GM19455 (cell line): ENCODE measurements around the gene EIF4E.
A peak's percentile ranks its signal among the peaks of the same experiment; 100 is the strongest.
"Not testable (repeated sequence)": the region's sequence is repeated elsewhere in the genome, so short reads cannot be mapped to it uniquely, and the experiment has no call there.

Source experiments
- ATAC-seq: cut with Tn5 transposase; IDR thresholded peaks from one replicate; pipeline ENCODE4 v1.9.1; 2021; ENCODE audit not compliant: unreplicated experiment

EIF4E gene

DNA sequence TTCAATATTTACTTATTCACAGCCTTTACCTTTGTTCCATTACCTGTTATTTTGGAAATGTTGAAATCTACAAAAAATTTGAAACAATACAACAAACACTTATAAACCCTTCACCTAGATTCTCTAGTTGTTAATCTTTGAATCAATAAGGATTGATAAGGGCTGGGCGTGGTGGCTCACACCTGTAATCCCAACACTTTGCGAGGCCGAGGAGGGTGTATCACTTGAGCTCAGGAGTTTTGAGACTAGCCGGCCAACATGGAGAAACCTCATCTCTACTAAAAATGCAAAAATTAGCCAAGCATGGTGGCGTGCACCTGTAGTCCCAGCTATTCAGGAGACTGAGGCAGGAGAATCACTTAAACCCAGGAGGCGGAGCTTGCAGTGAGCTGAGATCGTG is 5.9 kb upstream of the EIF4E start:
- not testable (repeated sequence) for ATAC-seq

DNA sequence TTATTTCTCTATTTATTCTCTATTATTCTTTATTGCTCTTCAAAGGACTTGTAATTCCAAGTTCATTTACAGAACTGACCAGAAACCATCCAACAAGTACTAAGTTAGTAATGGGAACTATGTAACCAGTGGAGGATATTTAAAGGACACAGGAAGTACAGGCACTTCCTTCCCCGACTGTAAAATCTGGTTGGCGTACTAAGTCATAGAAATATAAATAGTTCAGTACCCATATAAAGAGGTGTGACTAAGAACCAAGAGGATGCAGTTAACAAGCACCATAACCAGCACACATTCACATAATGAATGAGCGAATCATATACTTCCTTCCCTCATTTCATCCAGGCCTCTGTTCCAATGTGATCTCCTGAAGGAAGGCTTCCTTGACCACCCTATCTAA is 3.6 kb upstream of the EIF4E start:
- ATAC-seq, result no peak

DNA sequence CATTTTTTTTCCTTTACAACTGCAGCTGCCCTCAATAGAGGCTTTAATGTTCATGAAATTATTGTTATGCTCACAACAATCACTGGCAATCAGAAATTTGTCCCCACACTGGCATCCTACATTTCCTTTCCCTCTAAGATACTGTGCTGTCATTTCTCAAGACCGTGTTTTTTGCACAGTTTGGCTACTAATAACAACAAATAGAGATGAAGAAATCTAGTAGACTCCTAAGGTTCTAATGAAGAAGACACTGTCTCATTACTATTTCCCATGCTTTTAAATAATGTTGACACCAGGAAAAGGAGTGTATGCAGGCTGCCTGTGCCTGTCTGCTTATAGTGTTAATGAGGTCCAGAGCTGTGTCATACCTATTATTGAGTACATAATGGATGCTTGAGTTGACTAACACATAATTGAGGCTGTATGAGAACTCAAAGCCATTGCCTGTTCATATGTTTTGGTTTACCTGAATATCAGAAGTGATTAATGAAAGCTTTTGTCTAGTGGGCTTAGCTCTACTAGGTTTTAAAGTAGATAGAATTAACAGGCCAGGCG is 1.5 kb upstream of the EIF4E start:
- no peak for ATAC-seq

DNA sequence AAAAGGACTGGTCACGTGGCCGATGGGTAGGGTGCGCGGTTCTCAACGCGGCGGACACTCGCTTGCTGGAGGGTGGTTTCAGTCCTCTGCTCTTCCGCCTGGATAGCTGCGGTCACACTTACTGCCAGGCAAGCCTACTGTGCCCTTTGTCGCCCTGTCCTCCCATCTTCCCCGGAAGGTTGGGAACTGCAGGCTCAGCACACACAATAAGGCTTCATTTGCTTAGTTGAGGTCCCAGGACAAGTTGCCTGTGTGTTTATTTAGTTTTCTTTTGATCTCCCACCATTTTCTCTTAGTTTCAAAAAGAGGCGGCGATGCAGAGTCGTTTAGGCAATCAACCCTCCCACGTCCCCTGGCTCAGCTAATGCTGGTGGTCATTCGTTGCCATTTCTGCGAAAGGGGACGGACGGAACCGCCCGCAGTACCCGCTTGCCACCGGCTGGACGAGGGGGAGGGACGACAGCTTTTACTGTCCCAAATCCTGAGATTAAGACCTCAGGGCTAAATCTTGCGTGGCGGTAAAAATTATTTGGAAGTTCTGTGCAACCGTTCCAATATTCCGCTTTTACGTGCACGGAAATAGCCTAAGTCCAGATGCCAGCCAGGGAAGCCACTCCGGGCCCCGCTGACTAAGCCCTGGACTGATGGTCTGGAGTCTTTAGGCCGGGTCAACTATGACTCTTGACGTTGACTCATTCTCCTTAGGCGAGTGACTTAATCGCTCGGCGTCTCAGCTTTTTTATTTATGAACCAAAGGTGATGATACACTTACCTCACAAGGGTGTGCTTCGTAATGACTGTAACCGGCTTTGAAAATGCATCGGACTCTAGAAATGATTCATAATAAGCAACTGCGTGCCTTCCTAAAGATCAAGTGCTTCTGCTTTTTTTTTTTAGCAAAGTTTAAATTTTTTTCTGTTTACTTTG is 671 bp upstream of the EIF4E start:
- peak; percentile 41 for ATAC-seq

DNA sequence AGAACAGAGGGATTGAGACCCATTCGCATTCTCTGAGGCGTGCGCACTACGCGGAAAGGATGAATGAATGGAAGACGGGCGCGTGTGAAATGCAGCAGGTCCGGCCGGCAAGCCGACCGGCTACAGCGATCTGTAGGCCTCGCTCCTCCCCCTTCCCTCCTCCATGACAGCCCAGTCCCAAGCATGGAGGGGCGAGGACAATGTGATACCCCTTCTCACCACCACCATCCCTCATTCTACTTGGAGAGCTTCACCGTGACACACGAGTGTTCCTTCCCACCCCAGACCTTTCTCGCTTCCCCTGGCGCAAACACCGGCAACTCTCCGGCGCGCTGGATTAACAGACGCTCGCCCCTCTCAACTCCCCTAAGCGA is 815 bp downstream of the EIF4E start:
- peak; percentile 38 for ATAC-seq

DNA sequence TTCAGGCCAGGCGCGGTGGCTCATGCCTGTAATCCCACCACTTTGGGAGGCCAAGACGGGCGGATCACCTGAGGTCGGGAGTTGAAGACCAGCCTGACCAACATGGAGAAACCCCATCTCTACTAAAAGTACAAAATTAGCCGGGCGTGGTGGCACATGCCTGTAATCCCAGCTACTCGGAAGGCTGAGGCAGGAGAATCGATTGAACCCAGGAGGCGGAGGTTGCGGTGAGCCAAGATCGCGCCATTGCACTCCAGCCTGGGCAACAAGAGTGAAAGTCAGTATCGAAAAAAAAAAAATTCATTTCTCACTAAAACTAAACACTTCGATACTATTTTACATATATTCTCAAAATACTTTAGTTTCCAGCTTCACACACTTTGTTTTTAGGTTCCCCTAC is 2.7 kb downstream of the EIF4E start:
- ATAC-seq, result not testable (repeated sequence)

DNA sequence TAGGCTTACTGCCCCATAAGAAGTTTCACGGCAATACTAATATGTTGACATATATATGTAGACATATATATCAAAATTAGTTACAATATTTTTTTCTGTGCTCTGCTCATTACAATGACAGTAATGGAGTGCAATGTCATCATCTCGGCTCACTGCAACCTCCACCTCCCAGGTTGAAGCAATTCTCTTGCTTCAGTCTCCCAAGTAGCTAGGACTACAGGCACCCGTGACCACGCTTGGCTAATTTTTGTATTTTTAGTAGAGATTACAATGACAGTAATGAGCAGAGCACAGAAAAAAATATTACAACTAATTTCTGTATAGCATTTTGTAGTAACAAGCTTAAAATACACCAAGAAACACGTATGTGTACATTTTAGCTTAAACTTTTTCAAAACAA is 7.6 kb downstream of the EIF4E start:
- no peak for ATAC-seq

DNA sequence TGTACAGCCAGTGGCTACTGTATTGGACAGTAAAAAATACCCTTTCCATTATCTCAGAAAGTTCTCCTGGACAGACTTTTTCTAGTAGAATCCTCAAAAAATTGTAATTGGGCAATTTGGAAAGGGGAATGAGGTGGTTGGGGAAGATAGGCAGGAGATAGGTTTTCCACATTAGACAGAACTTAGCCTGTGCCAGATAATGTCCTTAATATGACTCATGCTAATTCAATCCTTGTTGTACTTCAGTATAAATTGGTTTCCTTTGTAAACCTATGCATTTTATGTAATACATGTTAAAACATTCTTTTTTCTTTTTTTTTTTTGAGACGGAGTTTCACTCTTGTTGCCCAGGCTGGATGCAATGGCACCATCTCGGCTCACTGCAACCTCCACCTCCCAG is 8.9 kb downstream of the EIF4E start:
- no peak for ATAC-seq

DNA sequence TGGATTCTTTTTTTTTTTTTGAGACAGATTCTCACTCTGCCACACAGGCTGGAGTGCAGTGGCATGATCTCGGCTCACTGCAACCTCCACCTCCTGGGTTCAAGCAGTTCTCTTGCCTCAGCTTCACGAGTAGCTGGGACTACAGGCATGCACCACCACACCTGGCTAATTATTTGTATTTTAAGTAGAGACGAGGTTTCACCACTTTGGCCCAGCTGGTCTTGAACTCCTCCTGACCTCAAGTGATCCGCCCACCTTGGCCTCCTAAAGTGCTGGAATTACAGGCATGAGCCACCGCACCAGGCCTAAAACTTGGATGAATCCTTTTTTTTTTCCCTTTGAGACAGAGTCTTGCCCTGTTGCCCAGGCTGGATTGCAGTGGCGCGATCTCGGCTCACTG is 18.2 kb downstream of the EIF4E start:
- ATAC-seq, result not testable (repeated sequence)

DNA sequence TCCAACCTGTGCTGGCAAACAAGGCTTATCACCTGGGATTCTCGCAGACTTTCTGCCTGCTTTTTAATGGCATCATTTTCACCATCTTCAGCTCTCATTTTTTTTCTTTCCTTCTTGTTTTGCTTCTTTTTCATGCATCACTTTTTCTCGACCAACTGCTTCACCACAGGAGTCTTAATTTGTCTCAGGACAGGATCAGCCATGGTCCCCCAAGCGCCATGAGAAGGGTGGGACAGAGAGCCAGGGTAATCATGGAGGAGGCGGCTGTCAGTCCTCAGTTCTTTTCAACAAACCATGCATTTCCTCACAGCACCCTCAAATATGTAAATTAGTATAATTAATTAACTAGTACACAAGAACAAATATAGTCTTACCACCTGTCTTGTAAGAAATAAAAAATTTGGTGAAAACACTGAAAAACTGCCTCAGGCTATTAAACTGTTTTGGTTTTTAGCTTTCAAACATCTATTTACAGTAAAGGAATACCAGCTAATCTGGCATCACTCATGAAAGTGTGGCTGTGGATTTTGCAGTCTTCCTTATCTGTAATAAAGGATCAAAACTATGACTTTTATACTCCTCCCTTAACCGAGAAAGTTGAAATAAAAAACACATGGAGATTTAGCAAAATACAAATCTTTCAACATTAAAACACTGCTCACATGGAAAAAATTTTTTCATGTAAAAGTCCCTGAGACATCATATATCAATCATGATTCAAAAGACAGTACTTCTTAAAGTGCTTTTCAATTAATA is 19.1 kb downstream of the EIF4E start:
- ATAC-seq, result no peak

DNA sequence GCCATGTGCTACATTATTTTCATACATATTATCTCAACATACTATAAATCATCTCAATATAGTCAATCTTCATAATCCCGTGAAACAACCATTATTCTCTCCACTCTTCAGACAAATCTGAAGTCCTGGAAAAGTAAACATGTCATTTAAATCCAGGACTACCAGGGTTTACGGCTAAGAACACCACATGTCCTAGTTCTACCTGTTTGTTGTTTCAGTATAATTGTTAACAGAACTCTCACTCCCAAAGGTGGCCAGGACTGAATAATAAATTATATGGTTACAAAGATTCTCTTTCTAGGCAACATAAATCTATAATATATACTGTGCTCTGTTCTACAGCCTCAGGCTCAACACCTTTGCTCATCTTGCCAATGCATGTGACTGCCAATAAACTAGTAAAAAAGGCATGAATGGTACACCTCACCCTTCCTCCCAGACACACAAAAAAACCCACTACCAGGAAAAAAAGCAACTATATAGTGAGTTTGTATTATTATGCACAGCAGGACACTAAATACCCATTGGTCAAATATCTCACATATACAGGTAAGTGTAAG is 20.1 kb downstream of the EIF4E start:
- no peak for ATAC-seq

DNA sequence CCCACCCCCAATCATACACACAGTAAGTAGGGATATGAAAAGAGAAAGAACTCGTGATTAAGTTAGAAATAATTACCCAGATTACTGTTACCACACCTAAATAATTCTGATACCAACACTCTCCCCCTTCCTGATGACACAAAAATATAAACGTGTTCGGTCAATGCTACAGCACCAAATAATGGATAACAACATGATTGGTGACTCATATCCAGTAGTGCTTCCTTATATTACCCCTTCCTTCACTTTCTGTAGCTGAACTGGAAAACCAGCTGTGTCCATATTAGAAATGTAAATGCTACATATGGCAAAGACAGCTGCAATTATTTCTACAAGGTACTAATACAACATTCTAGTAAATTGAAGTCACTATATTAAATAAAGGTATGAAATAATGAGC is 20.8 kb downstream of the EIF4E start:
- no peak for ATAC-seq

DNA sequence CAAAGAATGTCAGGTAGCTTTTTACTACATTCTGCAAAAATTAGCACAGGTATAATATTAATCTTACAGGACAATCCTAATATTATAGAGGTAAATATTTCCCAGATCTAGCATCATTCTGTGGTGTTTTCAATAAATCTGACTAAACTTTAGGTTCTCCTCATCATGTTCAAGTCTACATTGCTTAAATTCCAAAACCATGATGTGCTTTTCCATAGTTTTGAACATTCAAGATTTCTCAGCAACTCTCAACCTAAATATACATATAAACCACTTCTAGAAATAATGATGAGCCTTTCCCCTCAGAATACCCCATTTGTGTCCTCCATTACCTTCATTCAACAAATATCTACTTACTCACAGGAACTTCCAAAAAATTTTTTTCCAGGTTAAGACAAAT is 23.1 kb downstream of the EIF4E start:
- ATAC-seq, result no peak

DNA sequence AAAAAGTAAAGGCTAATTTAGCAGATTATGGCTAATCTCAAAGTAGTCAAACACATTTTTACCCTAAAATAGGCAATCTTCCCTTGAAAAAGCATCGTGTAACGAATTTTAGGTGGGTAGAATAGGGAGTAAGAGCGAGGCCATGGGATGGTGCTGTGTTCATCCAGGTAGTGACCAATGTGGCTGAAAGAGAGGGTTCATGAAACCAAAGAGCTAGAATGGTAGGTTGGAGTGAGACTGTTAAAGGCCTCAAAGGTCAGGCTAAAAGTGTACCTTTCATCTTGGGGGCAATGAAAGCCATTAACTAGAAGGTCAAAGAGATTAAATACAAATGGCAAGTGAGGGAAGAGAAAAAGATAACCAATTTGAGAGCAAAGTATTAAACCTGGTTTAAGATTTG is 23.6 kb downstream of the EIF4E start:
- ATAC-seq, result no peak

DNA sequence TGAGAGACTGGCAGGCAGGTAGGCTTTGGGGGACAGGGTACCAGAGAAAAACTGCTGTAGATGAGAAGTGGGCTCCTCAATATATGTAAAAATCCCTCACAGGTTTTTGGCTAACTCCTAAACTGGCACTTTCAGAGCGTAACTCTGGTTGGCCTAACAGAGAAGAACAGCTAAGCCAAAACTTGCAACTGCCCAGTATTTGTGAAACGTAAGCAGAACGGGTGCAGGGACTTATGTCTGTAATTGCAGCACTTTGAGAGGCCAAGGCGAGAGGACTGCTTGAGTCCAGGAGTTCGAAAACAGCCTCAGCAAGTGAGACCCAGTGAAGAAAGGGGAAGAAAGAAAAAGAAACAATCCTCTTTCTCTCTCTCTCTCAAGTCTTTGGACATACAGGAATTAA is 25.0 kb downstream of the EIF4E start:
- ATAC-seq, result no peak

DNA sequence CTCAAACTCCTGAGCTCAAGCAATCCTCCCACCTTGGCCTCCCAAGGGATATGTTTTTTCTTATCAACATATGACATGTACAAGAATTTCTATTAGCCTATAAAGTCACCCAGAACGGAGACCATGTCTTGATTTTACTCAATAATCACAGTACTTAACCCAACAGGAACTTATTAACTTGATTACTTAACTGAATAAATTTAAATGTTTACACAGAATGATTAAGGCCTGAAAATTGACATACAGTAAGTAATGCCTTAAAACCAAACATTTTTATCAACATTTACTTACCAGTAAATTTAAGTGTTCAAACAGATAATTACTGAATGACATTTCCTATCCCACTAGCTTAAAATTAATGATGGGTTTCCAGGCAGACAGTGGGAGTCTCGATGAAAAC is 25.4 kb downstream of the EIF4E start:
- no peak for ATAC-seq

DNA sequence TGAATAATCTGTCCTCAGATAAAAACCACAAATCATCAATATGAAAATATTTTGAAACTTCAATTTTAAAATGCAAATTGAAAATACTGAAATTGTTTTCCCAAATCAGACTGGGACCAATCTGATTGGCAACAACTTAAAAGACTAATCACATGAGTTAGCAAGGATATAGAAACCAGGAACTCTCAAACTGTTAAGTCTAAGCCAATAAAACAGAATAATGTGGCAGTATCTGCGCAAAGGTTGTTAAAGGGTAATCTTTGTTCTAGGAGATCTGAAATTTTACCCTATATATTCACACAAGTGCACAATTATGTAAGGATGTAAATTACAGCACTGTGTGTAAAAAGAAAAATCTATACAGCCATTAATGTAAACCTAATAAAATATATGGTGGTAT is 29.7 kb downstream of the EIF4E start:
- ATAC-seq, result no peak

DNA sequence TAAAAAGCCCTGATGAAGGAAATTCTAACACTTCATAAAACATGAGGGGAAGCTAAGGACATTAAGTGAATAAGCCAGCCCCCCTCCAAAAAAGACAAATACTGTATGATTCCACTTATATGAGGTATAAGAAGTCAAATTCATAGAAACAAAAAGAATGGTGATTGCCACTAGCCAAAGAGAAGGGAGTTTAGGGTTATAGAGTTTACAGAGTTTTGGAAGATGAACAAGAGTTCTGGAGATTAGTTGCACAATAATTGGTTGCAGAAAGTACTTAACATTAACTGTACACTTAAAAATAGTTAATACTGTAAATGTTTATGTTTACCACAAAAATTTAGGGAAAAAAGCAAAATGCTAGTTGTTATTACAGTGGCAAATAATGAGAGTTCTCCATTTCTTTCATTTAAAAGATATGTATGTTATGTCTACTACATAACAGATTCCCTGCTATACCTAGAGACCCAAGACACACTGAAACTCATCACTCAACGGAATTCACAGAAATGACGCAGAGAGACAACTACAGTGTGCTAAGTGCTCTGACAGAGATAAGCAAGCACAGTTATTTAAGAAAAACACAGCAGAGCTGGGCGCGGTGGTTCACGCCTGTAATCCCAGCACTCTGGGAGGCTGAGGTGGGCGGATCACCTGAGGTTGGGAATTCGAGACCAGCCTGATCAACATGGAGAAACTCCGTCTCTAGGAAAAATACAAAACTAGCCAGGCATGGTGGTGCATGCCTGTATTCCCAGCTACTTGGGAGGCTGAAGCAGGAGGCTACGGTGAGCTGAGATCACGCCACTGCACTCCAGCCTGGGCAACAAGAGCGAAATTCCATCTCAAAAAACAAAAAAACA is 37.2 kb downstream of the EIF4E start:
- no peak for ATAC-seq

DNA sequence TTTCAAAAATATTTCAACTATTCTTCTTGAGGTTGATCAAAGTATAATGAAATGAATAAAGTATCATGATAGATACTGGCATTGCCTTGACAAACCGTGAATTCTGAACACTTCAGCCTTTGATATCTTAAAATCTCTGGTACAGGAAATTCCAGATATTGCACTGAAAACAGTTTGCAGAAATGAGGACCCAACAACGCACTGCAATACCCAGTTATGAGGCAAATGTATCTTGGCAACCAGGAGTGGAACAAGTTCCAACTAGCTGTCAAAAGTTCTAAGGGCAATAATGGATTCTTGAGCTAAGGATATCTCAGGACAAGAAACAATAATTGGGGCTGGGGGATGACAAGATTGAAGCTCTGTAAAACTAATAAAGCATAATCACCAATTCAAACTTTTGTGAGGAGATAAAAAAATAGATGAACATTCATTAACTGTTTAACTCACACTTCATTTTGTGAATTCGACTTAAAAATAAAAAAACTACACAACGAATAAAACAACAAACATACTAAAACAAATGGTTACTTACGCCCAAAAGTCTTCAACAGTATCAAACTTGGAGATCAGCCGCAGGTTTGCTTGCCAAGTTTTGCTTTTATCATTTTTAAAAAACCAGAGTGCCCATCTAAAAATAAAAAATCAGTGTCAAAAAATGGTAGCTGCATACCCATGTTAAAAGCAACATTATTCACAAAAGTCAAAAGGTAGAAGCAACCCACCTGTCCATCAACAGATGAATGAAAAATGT is 38.1 kb downstream of the EIF4E start:
- no peak for ATAC-seq

DNA sequence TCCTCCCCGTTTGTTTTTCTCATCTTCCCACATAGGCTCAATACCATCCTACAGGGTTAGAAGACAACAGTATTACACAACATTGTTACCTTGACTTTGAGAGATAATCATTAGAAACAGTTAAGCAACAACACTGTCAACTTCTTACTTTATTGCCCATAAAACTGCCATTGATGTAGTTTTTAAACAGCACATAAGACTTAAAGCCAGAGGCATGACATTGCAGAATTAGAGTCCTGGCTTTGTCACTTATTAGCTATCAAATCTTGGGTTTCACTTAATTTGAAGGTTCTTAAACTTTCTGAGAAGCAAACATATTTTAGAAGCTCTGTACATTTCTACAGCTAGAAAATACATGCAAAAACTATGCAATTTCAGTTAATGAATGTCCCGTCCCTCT is 41.8 kb downstream of the EIF4E start:
- ATAC-seq, result no peak
